Stimulated activated naive B cell treated with anti-CD40 and anti-IgM and Interleukin-4, amounts not matched to agents 10 μg/mL and 1 μg/mL and 100 μg/mL, for 72 hours (primary cell): Measurements from ENCODE around the gene SLC49A3.
A peak's percentile ranks its signal among the peaks of the same experiment; 100 is the strongest.

ENCODE experiments used
- ATAC-seq, 2 donors: fragments of 150-1000 bp; cut with Tn5 transposase; replicated peaks; 2 replicates each; pipeline ENCODE4 v1.10.0; 2021; ENCODE audit warnings: moderate library complexity in 1 of 2
- DNase-seq: peaks from one replicate; pipeline ENCODE4 v3.0.0; 2021
- H3K27ac Mint-ChIP-seq: one replicate; pipeline ENCODE4 v1.8.0; 2022; ENCODE audit warnings: mild to moderate bottlenecking, mixed read lengths
- H3K27me3 Mint-ChIP-seq, 2 donors: one replicate each; pipeline ENCODE4 v1.8.0; 2022; ENCODE audit warnings: mixed read lengths in 2 of 2
- H3K36me3 Mint-ChIP-seq, 2 donors: one replicate each; pipeline ENCODE4 v1.8.0; 2022; ENCODE audit warnings: mixed read lengths in 2 of 2, mild to moderate bottlenecking in 1 of 2
- H3K4me1 Mint-ChIP-seq, 2 donors: one replicate each; pipeline ENCODE4 v1.8.0; 2022; ENCODE audit warnings: mixed read lengths in 2 of 2, mild to moderate bottlenecking in 1 of 2
- H3K4me3 Mint-ChIP-seq, 2 donors: one replicate each; pipeline ENCODE4 v1.8.0; 2022; ENCODE audit warnings: mild to moderate bottlenecking in 2 of 2, mixed read lengths in 2 of 2, moderate library complexity in 1 of 2
- H3K9me3 Mint-ChIP-seq, 2 donors: one replicate each; pipeline ENCODE4 v1.8.0; 2022; ENCODE audit warnings: mixed read lengths in 2 of 2, mild to moderate bottlenecking in 1 of 2

The SLC49A3 gene

GRCh38 chr4:684623-685327 lies 4.2 kb downstream of the SLC49A3 start:
- Mint-ChIP-seq H3K4me1 (peaks cover 10 to 31% of the 10 kb centered on the region in 2 donors), H3K36me3 (no peaks in the 10 kb centered on the region), H3K27ac (no peak overlapping the region)

GRCh38 chr4:683982-684622 lies 4.8 kb downstream of the SLC49A3 start:
- H3K27ac Mint-ChIP-seq, result peak overlapping the region; percentile 43
- peaks cover 15 to 36% of the 10 kb centered on the region in 2 donors for H3K27me3 Mint-ChIP-seq
- no peak for DNase-seq
- no peaks in the 10 kb centered on the region for H3K36me3 Mint-ChIP-seq
- H3K9me3 Mint-ChIP-seq, result no peaks in the 10 kb centered on the region
- peaks cover 11 to 26% of the 10 kb centered on the region in 2 donors for H3K4me1 Mint-ChIP-seq
- ATAC-seq, result peak; percentile 19 to 35
- H3K4me3 Mint-ChIP-seq, result no peak overlapping the region

More at GRCh38 chr4:684623-685327, 4.2 kb downstream of the SLC49A3 start:
- Mint-ChIP-seq H3K4me3 (no peak overlapping the region), H3K27me3 (peaks cover 15 to 36% of the 10 kb centered on the region in 2 donors), H3K9me3 (no peaks in the 10 kb centered on the region)
- DNase-seq (no peak), ATAC-seq (no peak)

GRCh38 chr4:683247-683897 lies 5.6 kb downstream of the SLC49A3 start:
- ATAC-seq, result peak in 1 of 2 donors; percentile 1
- Mint-ChIP-seq H3K36me3 (no peaks in the 10 kb centered on the region), H3K4me3 (peak overlapping the region in 1 of 2 donors; percentile 22)

GRCh38 chr4:682490-683172 lies 6.3 kb downstream of the SLC49A3 start:
- peak overlapping the region; percentile 37 for H3K27ac Mint-ChIP-seq
- DNase-seq (no peak), ATAC-seq (no peak)
- H3K36me3 Mint-ChIP-seq, result no peaks in the 10 kb centered on the region
- H3K9me3 Mint-ChIP-seq, result no peaks in the 10 kb centered on the region
- H3K4me1 Mint-ChIP-seq, result peaks cover 10 to 23% of the 10 kb centered on the region in 2 donors
- H3K27me3 Mint-ChIP-seq, result peaks cover 7 to 25% of the 10 kb centered on the region in 2 donors
- H3K4me3 Mint-ChIP-seq, result peak overlapping the region; percentile 31 to 39

More at GRCh38 chr4:683247-683897, 5.6 kb downstream of the SLC49A3 start:
- H3K9me3 Mint-ChIP-seq, result no peaks in the 10 kb centered on the region
- H3K27me3 Mint-ChIP-seq, result peaks cover 14 to 32% of the 10 kb centered on the region in 2 donors
- DNase-seq, result no peak
- H3K27ac Mint-ChIP-seq, result no peak overlapping the region
- H3K4me1 Mint-ChIP-seq, result peaks cover 11 to 25% of the 10 kb centered on the region in 2 donors

GRCh38 chr4:681736-682451 lies 7.1 kb downstream of the SLC49A3 start:
- peak in 1 of 2 donors; percentile 6 for ATAC-seq
- DNase-seq, result no peak
- Mint-ChIP-seq H3K27ac (peak overlapping the region; percentile 20), H3K36me3 (no peaks in the 10 kb centered on the region), H3K9me3 (no peaks in the 10 kb centered on the region), H3K27me3 (peaks cover 5 to 22% of the 10 kb centered on the region in 2 donors), H3K4me1 (peaks cover 11 to 30% of the 10 kb centered on the region in 2 donors), H3K4me3 (no peak overlapping the region)

- H3K27ac Mint-ChIP-seq, result peak overlapping the region; percentile 94
- H3K9me3 Mint-ChIP-seq, result no peaks in the 10 kb centered on the region
- peak overlapping the region; percentile 72 to 76 for H3K4me3 Mint-ChIP-seq
- no peak for DNase-seq
- ATAC-seq, result peak; percentile 61 to 63
- peaks cover 5 to 22% of the 10 kb centered on the region in 2 donors for H3K27me3 Mint-ChIP-seq
- no peaks in the 10 kb centered on the region for H3K36me3 Mint-ChIP-seq
- peaks cover 15 to 38% of the 10 kb centered on the region in 2 donors for H3K4me1 Mint-ChIP-seq
These were observed 7.9 kb downstream of the SLC49A3 start for GRCh38 chr4:680928-681645.

- ATAC-seq (peak; percentile 2 to 17), DNase-seq (no peak)
- Mint-ChIP-seq H3K4me3 (peak overlapping the region; percentile 72 to 76), H3K9me3 (no peaks in the 10 kb centered on the region), H3K27me3 (peaks cover 5 to 17% of the 10 kb centered on the region in 2 donors), H3K4me1 (peaks cover 18 to 43% of the 10 kb centered on the region in 2 donors), H3K27ac (peak overlapping the region; percentile 94), H3K36me3 (no peaks in the 10 kb centered on the region)
These were observed 8.4 kb downstream of the SLC49A3 start for GRCh38 chr4:680551-680927.

- Mint-ChIP-seq H3K27me3 (peaks cover 2 to 13% of the 10 kb centered on the region in 2 donors), H3K4me3 (peak overlapping the region; percentile 72 to 76), H3K36me3 (no peaks in the 10 kb centered on the region), H3K27ac (peak overlapping the region; percentile 94), H3K4me1 (peaks cover 21 to 47% of the 10 kb centered on the region in 2 donors), H3K9me3 (no peaks in the 10 kb centered on the region)
- no peak for DNase-seq
- no peak for ATAC-seq
These were observed 8.9 kb downstream of the SLC49A3 start for GRCh38 chr4:680091-680490.

- Mint-ChIP-seq H3K4me3 (no peak overlapping the region), H3K36me3 (no peaks in the 10 kb centered on the region), H3K4me1 (peaks cover 21 to 50% of the 10 kb centered on the region in 2 donors), H3K9me3 (no peaks in the 10 kb centered on the region), H3K27ac (peak overlapping the region; percentile 14), H3K27me3 (peaks cover 0 to 10% of the 10 kb centered on the region in 2 donors)
- DNase-seq, result no peak
- ATAC-seq, result no peak
These were observed 9.3 kb downstream of the SLC49A3 start for GRCh38 chr4:679629-680028.

- DNase-seq (no peak), ATAC-seq (no peak)
- H3K9me3 Mint-ChIP-seq, result no peaks in the 10 kb centered on the region
- peaks cover 0 to 7% of the 10 kb centered on the region in 2 donors for H3K27me3 Mint-ChIP-seq
- no peak overlapping the region for H3K27ac Mint-ChIP-seq
- no peak overlapping the region for H3K4me3 Mint-ChIP-seq
- peaks cover 21 to 50% of the 10 kb centered on the region in 2 donors for H3K4me1 Mint-ChIP-seq
- peaks cover 0 to 2% of the 10 kb centered on the region in 2 donors for H3K36me3 Mint-ChIP-seq
These were observed 9.9 kb downstream of the SLC49A3 start for GRCh38 chr4:679104-679481.

- H3K4me3 Mint-ChIP-seq, result no peak overlapping the region
- H3K27ac Mint-ChIP-seq, result peak overlapping the region; percentile 25
These were observed 10.4 kb downstream of the SLC49A3 start for GRCh38 chr4:678331-679103.

GRCh38 chr4:677431-678293 lies 11.3 kb downstream of the SLC49A3 start:
- no peaks in the 10 kb centered on the region for H3K27me3 Mint-ChIP-seq
- no peak overlapping the region for H3K4me3 Mint-ChIP-seq
- no peak for ATAC-seq
- H3K4me1 Mint-ChIP-seq, result peaks cover 26 to 55% of the 10 kb centered on the region in 2 donors
- no peak for DNase-seq
- no peaks in the 10 kb centered on the region for H3K9me3 Mint-ChIP-seq
- H3K27ac Mint-ChIP-seq, result peak overlapping the region; percentile 56
- H3K36me3 Mint-ChIP-seq, result peaks cover 2 to 13% of the 10 kb centered on the region in 2 donors

More at GRCh38 chr4:678331-679103, 10.4 kb downstream of the SLC49A3 start:
- peaks cover 21 to 52% of the 10 kb centered on the region in 2 donors for H3K4me1 Mint-ChIP-seq
- H3K9me3 Mint-ChIP-seq, result no peaks in the 10 kb centered on the region
- peaks cover under 1 to 5% of the 10 kb centered on the region in 2 donors for H3K36me3 Mint-ChIP-seq
- no peak for ATAC-seq
- peaks cover 0 to 1% of the 10 kb centered on the region in 2 donors for H3K27me3 Mint-ChIP-seq
- DNase-seq, result no peak
